ENCODE data around the gene CCDC18.
A peak's percentile ranks its signal among the peaks of the same experiment; 100 is the strongest.
"Not testable (repeated sequence)": the region's sequence is repeated elsewhere in the genome, so short reads cannot be mapped to it uniquely, and the experiment has no call there.

Gene CCDC18

DNA sequence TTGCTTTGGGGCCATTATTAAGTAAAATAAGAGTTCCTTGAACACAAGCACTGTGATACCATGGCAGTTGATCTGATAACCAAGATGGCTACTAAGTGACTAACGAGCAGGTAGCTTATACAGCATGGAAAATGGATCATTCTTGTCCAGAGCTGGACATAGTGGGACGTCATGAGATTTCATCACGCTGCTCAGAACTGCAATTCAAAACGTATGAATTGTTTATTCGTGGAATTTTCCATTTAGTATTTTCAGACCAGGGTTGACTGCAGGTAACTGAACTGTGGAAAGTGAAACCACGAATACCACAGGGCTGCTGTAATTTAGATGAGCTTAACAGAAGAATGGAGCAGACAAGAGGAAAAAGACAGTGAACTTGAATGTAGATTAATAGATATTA is 38.9 kb downstream of the CCDC18 start:
- Histone ChIP-seq H3K4me3 (replicated peaks; ENCODE audit: insufficient read depth, low read length) (no peak overlapping the region), H3K27ac (replicated peaks) (no peak overlapping the region), H3K27me3 (ENCODE audit: insufficient read depth, poor library complexity, severe bottlenecking) (no peaks in the 10 kb centered on the region)
- peak in 1 of 2 experiments; percentile 14 for DNase-seq (ENCODE audit: low read depth in 1 of 2, low spot score in 1 of 2)
- TF ChIP-seq POLR2AphosphoS5 (IDR thresholded peaks at IDR 0.05; ENCODE audit: low read depth) (no peak), SPI1 (IDR thresholded peaks at IDR 0.05; ENCODE audit: borderline replicate concordance, low read depth) (no peak), GABPA (IDR thresholded peaks at IDR 0.05; ENCODE audit: low read depth) (no peak)
- TF ChIP-seq, protein P1, sequence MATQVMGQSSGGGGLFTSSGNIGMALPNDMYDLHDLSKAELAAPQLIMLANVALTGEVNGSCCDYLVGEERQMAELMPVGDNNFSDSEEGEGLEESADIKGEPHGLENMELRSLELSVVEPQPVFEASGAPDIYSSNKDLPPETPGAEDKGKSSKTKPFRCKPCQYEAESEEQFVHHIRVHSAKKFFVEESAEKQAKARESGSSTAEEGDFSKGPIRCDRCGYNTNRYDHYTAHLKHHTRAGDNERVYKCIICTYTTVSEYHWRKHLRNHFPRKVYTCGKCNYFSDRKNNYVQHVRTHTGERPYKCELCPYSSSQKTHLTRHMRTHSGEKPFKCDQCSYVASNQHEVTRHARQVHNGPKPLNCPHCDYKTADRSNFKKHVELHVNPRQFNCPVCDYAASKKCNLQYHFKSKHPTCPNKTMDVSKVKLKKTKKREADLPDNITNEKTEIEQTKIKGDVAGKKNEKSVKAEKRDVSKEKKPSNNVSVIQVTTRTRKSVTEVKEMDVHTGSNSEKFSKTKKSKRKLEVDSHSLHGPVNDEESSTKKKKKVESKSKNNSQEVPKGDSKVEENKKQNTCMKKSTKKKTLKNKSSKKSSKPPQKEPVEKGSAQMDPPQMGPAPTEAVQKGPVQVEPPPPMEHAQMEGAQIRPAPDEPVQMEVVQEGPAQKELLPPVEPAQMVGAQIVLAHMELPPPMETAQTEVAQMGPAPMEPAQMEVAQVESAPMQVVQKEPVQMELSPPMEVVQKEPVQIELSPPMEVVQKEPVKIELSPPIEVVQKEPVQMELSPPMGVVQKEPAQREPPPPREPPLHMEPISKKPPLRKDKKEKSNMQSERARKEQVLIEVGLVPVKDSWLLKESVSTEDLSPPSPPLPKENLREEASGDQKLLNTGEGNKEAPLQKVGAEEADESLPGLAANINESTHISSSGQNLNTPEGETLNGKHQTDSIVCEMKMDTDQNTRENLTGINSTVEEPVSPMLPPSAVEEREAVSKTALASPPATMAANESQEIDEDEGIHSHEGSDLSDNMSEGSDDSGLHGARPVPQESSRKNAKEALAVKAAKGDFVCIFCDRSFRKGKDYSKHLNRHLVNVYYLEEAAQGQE (IDR thresholded peaks at IDR 0.05; ENCODE audit: insufficient replicate concordance, low read depth), result no peak
- TF ChIP-seq, protein P2, sequence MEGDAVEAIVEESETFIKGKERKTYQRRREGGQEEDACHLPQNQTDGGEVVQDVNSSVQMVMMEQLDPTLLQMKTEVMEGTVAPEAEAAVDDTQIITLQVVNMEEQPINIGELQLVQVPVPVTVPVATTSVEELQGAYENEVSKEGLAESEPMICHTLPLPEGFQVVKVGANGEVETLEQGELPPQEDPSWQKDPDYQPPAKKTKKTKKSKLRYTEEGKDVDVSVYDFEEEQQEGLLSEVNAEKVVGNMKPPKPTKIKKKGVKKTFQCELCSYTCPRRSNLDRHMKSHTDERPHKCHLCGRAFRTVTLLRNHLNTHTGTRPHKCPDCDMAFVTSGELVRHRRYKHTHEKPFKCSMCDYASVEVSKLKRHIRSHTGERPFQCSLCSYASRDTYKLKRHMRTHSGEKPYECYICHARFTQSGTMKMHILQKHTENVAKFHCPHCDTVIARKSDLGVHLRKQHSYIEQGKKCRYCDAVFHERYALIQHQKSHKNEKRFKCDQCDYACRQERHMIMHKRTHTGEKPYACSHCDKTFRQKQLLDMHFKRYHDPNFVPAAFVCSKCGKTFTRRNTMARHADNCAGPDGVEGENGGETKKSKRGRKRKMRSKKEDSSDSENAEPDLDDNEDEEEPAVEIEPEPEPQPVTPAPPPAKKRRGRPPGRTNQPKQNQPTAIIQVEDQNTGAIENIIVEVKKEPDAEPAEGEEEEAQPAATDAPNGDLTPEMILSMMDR (IDR thresholded peaks at IDR 0.05; ENCODE audit: insufficient read depth, low read length), result no peak

DNA sequence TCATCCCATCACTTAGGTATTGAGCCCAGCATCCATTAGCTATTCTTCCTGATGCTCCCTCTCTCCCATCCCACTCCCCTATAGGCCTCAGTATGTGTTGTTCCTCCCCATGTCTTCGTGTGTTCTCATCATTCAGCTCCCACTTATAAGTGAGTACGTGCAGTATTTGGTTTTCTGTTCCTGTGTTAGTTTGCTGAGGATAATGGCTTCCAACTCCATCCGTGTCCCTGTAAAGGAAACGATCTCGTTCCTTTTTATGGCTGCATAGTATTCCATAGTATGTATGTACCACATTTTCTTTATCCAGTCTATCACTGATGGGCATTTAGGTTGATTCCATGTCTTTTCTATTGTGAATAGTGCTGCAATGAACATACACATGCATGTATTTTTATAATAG is 40.2 kb downstream of the CCDC18 start:
- not testable (repeated sequence) for H3K4me3 ChIP-seq (replicated peaks; ENCODE audit: insufficient read depth, low read length); H3K27me3 ChIP-seq (ENCODE audit: insufficient read depth, poor library complexity, severe bottlenecking); DNase-seq (ENCODE audit: low read depth in 1 of 2, low spot score in 1 of 2); H3K27ac ChIP-seq (replicated peaks)

DNA sequence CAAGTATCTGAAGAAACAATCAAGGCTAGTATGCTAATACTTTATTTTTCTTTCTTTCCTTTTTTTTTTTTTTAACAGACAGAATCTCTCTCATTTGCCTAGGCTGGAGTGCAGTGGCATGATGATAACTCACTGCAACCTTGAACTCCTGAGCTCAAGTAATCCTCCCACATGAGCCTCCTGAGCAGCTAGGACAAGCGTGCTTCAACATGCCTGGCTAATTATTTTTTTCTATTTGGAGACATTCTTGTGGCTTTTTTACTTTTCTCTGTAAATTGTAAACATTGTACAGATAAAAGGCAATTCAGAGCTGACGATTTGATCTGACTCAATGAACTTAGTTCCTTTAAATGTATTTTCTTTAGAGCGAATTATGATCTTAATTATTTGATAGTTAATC is 41.4 kb downstream of the CCDC18 start:
- Histone ChIP-seq H3K27me3 (ENCODE audit: insufficient read depth, poor library complexity, severe bottlenecking) (no peaks in the 10 kb centered on the region), H3K4me3 (replicated peaks; ENCODE audit: insufficient read depth, low read length) (no peak overlapping the region), H3K27ac (replicated peaks) (no peak overlapping the region)
- no peak for DNase-seq (ENCODE audit: low read depth in 1 of 2, low spot score in 1 of 2)
- TF ChIP-seq, protein P1 (IDR thresholded peaks at IDR 0.05; ENCODE audit: insufficient replicate concordance, low read depth), result no peak
- TF ChIP-seq SPI1 (IDR thresholded peaks at IDR 0.05; ENCODE audit: borderline replicate concordance, low read depth) (no peak), POLR2AphosphoS5 (IDR thresholded peaks at IDR 0.05; ENCODE audit: low read depth) (no peak), GABPA (IDR thresholded peaks at IDR 0.05; ENCODE audit: low read depth) (no peak)
- TF ChIP-seq, protein P2 (IDR thresholded peaks at IDR 0.05; ENCODE audit: insufficient read depth, low read length), result no peak

DNA sequence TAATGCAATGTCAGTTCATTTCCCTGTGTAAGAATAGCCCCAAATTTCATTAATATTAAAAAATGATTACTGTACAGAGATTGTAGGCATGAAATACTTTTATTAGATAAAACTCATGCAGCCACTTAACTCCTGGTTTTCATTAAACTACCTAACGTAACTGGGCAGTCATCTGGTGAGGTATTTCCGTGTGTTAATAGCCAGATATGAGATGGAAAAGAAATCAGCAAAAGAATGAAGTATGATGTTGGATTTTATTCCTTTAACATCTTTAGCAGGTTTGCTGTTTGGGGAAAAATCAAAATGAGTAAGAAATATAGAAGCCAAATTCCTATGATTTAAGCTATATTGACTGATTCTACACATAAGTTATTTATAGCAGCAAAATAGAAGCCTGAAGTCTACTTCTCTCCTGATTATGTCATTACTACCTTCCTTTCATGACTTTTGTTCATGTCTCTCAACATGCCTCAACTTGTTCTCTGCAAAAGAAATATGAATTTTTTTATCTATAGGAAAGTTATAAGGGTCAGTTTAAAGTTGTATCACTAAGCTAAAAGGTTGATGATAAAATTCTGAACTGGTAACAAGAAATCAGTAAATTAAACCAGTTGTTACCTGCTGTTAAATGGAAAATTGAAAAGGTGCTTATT is 42.6 kb downstream of the CCDC18 start:
- H3K27me3 ChIP-seq (ENCODE audit: insufficient read depth, poor library complexity, severe bottlenecking), result no peaks in the 10 kb centered on the region
- H3K4me3 ChIP-seq (replicated peaks; ENCODE audit: insufficient read depth, low read length), result no peak overlapping the region
- TF ChIP-seq SPI1 (IDR thresholded peaks at IDR 0.05; ENCODE audit: borderline replicate concordance, low read depth) (no peak), POLR2AphosphoS5 (IDR thresholded peaks at IDR 0.05; ENCODE audit: low read depth) (no peak), GABPA (IDR thresholded peaks at IDR 0.05; ENCODE audit: low read depth) (no peak)
- TF ChIP-seq, protein P2 (IDR thresholded peaks at IDR 0.05; ENCODE audit: insufficient read depth, low read length), result no peak
- TF ChIP-seq, protein P1 (IDR thresholded peaks at IDR 0.05; ENCODE audit: insufficient replicate concordance, low read depth), result no peak
- no peak for DNase-seq (ENCODE audit: low read depth in 1 of 2, low spot score in 1 of 2)
- no peak overlapping the region for H3K27ac ChIP-seq (replicated peaks)

All from HL-60 (cell line).